Measurements from ENCODE around the gene TGFB1.

Gene TGFB1

GRCh38 chr19:41362143-41362847, 8.6 kb upstream of the TGFB1 start:
- no peak overlapping the region for H3K4me3 ChIP-seq (ENCODE audit: low read depth, low read length)
- no peak for TF ChIP-seq CTCF (IDR thresholded peaks at IDR 0.05; ENCODE audit: borderline replicate concordance, insufficient read depth, low read depth, low read length)

GRCh38 chr19:41359741-41360140, 6.0 kb upstream of the TGFB1 start:
- H3K4me3 ChIP-seq (ENCODE audit: low read depth, low read length), result no peak overlapping the region
- TF ChIP-seq CTCF (IDR thresholded peaks at IDR 0.05; ENCODE audit: borderline replicate concordance, insufficient read depth, low read depth, low read length), result no peak

GRCh38 chr19:41357746-41358145, 4.0 kb upstream of the TGFB1 start:
- TF ChIP-seq CTCF (IDR thresholded peaks at IDR 0.05; ENCODE audit: borderline replicate concordance, insufficient read depth, low read depth, low read length), result no peak
- no peak overlapping the region for H3K4me3 ChIP-seq (ENCODE audit: low read depth, low read length)

- H3K4me3 ChIP-seq (ENCODE audit: low read depth, low read length), result no peak overlapping the region
- no peak for TF ChIP-seq CTCF (IDR thresholded peaks at IDR 0.05; ENCODE audit: borderline replicate concordance, insufficient read depth, low read depth, low read length)
Observed at GRCh38 chr19:41356984-41357739, 3.4 kb upstream of the TGFB1 start.

GRCh38 chr19:41355802-41356201, 2.1 kb upstream of the TGFB1 start:
- no peak for TF ChIP-seq CTCF (IDR thresholded peaks at IDR 0.05; ENCODE audit: borderline replicate concordance, insufficient read depth, low read depth, low read length)

GRCh38 chr19:41355035-41355434, 1.3 kb upstream of the TGFB1 start:
- no peak for TF ChIP-seq CTCF (IDR thresholded peaks at IDR 0.05; ENCODE audit: borderline replicate concordance, insufficient read depth, low read depth, low read length)
- H3K4me3 ChIP-seq (ENCODE audit: low read depth, low read length), result no peak overlapping the region

More at GRCh38 chr19:41355802-41356201, 2.1 kb upstream of the TGFB1 start:
- H3K4me3 ChIP-seq (ENCODE audit: low read depth, low read length), result no peak overlapping the region

Measured in GM12875 (cell line).